ENCODE results near the gene MAMDC2.
"Not testable (repeated sequence)": the region's sequence is repeated elsewhere in the genome, so short reads cannot be mapped to it uniquely, and the experiment has no call there.

DNA sequence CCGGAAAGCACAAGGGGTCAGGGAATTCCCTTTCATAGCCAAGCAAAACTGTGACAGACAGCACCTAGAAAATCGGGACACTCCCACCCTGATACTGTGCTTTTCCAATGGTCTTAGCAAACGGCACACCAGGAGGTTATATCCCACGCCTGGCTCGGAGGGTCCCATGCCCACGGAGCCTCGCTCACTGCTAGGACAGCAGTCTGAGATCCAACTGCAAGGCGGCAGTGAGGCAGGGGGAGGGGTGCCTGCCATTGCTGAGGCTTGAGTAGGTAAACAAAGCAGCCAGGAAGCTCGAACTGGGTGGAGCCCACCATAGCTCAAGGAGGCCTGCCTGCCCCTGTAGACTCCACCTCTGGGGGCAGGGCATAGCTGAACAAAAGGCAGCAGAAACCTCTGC lies 190.6 kb downstream of the MAMDC2 start:
- not testable (repeated sequence) for TF ChIP-seq POLR2AphosphoS5 (IDR thresholded peaks at IDR 0.05)
- TF ChIP-seq, protein P1, sequence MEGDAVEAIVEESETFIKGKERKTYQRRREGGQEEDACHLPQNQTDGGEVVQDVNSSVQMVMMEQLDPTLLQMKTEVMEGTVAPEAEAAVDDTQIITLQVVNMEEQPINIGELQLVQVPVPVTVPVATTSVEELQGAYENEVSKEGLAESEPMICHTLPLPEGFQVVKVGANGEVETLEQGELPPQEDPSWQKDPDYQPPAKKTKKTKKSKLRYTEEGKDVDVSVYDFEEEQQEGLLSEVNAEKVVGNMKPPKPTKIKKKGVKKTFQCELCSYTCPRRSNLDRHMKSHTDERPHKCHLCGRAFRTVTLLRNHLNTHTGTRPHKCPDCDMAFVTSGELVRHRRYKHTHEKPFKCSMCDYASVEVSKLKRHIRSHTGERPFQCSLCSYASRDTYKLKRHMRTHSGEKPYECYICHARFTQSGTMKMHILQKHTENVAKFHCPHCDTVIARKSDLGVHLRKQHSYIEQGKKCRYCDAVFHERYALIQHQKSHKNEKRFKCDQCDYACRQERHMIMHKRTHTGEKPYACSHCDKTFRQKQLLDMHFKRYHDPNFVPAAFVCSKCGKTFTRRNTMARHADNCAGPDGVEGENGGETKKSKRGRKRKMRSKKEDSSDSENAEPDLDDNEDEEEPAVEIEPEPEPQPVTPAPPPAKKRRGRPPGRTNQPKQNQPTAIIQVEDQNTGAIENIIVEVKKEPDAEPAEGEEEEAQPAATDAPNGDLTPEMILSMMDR (IDR thresholded peaks at IDR 0.05) = not testable (repeated sequence)
